Epithelial cell of proximal tubule (primary cell): ENCODE data around the gene AKAP7. TPM values are rescaled to one million over a fixed set of nuclear protein-coding genes. Genes with fewer than 3 reads are reported as not detected.

ENCODE experiments used
- DNase-seq: peaks from one replicate; pipeline ENCODE4 v3.0.0-alpha.2; 2011; ENCODE audit warnings: low read depth
- H3K4me3 ChIP-seq: 2 replicates; pipeline ENCODE4 v1.5.1; 2011; ENCODE audit warnings: low read depth, mild to moderate bottlenecking, low read length
- total RNA-seq: library from RNA; depleted of rRNA; stranded (reverse); fragments of >200 nt; gene quantifications from 2 replicates; pipeline ENCODE4 v1.2.3, GENCODE V29; 2015
- TF ChIP-seq, protein P1 (sequence below): conservative IDR thresholded peaks from 2 replicates; pipeline ENCODE4 v1.5.1; 2012; ENCODE audit warnings: low read depth, mild to moderate bottlenecking, low read length

AKAP7 gene
- total RNA-seq, 1 donor from 2014 or later: 3.5 TPM

DNA sequence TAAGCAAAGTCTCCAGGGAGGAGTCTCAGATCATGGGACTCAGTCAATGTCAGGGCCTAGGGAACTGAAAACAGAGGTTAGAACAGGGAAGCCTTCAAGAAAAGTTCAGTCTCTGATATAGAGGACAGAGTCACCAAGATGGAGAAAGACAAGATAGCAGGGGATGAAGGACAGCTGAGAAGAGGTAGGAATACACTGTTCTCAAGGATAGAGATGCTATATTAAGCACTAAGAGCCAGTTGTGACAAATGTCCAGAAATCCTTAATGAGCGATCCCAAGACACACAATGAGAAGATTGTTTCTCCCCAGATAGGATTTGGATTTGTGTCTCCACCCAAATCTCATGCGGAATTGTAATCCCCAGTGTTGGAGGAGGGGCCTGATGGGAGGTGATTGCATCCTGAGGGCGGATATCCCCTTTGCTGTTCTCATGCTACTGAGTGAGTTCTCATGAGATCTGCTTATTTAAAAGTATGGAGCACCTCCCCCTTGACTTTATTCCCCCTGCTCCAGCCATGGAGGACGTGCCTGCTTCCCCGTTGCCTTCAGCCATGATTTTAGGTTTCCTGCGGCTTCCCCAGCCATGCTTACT lies 168.2 kb downstream of the AKAP7 start:
- H3K4me3 ChIP-seq: no peak overlapping the region
- TF ChIP-seq, protein P1, sequence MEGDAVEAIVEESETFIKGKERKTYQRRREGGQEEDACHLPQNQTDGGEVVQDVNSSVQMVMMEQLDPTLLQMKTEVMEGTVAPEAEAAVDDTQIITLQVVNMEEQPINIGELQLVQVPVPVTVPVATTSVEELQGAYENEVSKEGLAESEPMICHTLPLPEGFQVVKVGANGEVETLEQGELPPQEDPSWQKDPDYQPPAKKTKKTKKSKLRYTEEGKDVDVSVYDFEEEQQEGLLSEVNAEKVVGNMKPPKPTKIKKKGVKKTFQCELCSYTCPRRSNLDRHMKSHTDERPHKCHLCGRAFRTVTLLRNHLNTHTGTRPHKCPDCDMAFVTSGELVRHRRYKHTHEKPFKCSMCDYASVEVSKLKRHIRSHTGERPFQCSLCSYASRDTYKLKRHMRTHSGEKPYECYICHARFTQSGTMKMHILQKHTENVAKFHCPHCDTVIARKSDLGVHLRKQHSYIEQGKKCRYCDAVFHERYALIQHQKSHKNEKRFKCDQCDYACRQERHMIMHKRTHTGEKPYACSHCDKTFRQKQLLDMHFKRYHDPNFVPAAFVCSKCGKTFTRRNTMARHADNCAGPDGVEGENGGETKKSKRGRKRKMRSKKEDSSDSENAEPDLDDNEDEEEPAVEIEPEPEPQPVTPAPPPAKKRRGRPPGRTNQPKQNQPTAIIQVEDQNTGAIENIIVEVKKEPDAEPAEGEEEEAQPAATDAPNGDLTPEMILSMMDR: no peak
- no peak for DNase-seq

DNA sequence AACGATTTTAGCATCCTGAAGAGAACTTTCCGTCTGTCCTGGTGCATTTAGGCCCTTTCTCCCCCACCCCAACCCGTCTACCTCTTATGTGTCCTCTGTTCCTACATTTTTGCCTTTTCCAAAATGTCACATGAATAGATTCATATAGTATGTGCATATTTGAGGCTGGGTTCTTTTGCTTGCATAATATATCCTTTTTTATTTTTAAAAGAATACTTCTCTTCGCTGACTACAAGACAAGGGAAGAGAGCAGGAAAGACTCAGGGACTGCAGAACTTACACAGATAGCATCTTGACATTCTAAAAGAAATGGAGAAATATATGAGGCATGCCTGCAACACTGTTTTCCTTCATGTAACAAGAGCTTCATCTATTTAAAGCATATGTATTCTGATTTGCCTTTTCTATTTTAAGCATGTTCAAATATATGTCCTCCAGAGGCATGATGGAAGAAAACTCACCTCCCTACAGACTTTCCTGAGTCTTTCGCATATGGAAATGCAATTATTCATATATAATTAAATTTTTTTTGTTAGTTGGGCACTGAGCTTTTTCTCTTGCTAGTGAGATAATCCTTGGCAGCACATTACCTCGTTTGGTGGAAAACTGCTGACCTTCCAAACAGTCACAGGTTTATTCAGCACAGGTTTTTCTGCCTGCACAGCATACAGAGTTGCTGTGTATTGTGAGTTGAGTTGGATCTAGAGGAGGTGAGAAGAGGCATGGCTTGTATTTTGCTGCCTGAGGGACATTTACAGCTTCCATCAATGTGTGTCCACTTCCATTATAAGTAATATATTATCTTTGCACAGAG lies 170.0 kb downstream of the AKAP7 start:
- TF ChIP-seq, protein P1: no peak
- no peak for DNase-seq
- H3K4me3 ChIP-seq: no peak overlapping the region

DNA sequence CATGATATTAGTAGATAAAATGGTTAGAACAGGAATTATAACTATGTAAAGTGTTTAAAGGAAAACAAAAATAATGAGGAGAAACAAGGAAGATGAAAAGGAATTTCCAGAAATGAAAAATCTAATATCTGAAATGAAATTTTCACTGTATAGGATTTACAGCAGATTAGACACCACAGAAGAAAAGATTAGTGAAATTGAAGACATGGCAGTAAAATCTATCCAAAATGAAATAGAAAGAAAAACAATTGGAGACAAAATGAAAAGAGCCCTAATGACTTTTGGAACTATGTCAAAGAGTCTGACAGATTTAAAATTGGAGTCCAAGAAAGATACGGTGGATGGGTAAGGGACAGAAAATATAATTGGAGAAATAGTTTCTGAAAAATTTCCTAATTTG lies 174.2 kb downstream of the AKAP7 start:
- DNase-seq: no peak
- TF ChIP-seq, protein P1: no peak
- no peak overlapping the region for H3K4me3 ChIP-seq

DNA sequence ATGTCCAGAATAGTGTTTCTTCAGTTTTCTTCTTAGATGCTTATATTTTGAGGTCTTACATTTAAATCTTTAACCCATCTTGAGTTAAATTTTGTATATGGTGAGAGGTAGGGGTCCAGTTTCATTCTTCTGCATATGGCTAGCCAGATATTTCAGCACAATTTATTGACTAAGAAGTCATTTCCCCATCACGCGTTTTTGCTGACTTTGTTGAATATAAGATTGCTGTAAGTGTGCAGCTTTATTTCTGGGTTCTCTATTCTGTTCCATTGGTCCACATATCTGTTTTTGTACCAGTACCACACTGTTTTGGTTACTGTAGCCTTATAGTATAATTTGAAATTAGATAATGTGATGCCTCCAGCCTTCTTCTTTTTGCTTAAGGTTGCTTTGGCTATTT lies 179.6 kb downstream of the AKAP7 start:
- no peak for DNase-seq
- no peak overlapping the region for H3K4me3 ChIP-seq
- TF ChIP-seq, protein P1: no peak

DNA sequence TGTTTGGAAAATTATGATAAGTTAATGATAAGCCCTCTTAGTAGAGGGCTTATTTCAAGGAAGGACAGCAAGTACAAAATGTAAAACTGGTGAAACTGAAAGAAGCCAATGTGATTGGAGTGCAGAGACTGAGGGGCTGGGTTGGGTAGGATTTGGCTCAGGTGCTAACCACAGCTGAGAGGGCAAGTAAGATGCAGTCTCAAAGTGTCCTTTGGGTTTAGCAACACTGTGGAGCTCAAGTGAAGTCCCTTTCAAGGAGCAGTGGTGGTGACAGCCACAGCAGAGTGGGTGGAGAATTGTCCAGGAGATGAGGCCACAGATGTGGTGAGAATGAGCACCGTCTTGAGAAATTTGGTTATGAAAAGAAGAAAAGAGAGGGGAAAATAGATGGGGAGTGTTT lies 181.4 kb downstream of the AKAP7 start:
- DNase-seq: no peak
- H3K4me3 ChIP-seq: no peak overlapping the region
- TF ChIP-seq, protein P1: no peak

DNA sequence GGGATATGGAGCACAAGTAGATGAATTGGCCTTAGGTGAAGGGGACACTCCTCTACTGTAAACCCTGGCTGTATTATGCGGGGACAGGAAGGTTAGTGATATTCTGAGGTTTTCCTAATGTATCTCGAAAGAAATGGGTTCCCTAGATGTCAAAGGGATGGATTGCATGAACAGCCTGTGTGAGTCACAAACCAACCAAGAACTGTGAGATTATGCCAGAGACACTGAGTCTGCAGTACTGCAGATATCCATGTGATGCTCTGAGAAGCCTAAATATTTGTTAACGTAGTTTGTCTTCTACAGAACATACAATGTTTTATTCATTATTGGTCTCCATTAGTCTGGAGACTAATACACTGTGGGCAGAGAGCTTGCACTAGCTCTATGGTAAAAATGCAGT lies 182.2 kb downstream of the AKAP7 start:
- no peak for DNase-seq
- TF ChIP-seq, protein P1: no peak
- no peak overlapping the region for H3K4me3 ChIP-seq

DNA sequence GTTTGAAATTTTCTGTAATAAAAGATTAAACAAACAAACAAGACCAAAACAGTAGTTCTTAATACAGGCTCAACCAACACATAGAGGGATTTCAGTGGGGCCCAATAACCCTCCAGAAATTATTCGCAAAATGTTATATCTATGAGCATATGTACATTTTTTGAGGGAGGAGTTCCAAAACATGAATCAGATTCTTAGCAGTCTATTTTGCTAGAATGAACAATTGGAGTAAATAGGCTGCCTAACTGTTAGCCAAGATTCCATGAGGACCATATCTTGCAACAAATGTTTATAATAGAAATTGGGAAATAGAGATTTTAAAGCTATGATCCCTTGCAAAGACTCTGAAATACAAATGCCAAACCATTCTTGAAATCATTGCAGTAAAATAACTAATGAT lies 186.3 kb downstream of the AKAP7 start:
- TF ChIP-seq, protein P1: no peak
- DNase-seq: no peak
- no peak overlapping the region for H3K4me3 ChIP-seq
